ENCODE data around the gene FEM1B.
A peak's percentile ranks its signal among the peaks of the same experiment; 100 is the strongest.

FEM1B gene

GRCh38 chr15:68336516-68336915, 59.0 kb downstream of the FEM1B start:
- H3K4me3 ChIP-seq = no peak overlapping the region
- no peak for TF ChIP-seq Cebpa-rat (IDR thresholded peaks at IDR 0.05)
- peak overlapping the region in 3 of 11 experiments; percentile 15 to 95 (median 41); a peak in 1 of 22 replicates for H3K4me2 ChIP-seq
- no peak overlapping the region for H3K9ac ChIP-seq
- H3K9me3 ChIP-seq (replicated peaks in 1 of 11) = no peaks in the 10 kb centered on the region
- H3K4me1 ChIP-seq = peaks cover 52 to 79% (median 59%) of the 10 kb centered on the region in 10 experiments
- 0 out of 22 replicates have a peak, but pooled peaks cover 0 to 8% (median 0%) of the 10 kb centered on the region in 11 experiments for H4K20me1 ChIP-seq
- H3K27me3 ChIP-seq = no peaks in the 10 kb centered on the region; a peak in 1 of 22 replicates
- H3K27ac ChIP-seq = no peak overlapping the region
- H3K36me3 ChIP-seq = no peaks in the 10 kb centered on the region

GRCh38 chr15:68337826-68338225, 60.3 kb downstream of the FEM1B start:
- Histone ChIP-seq H3K36me3 (no peaks in the 10 kb centered on the region), H3K4me3 (no peak overlapping the region), H3K9me3 (replicated peaks in 1 of 11) (no peaks in the 10 kb centered on the region), H3K4me1 (peaks cover 65 to 80% (median 71%) of the 10 kb centered on the region in 10 experiments), H3K9ac (no peak overlapping the region), H3K27ac (no peak overlapping the region), H3K4me2 (peak overlapping the region; percentile 15 to 56 (median 39); a peak in 21 of 22 replicates), H3K27me3 (no peaks in the 10 kb centered on the region; a peak in 1 of 22 replicates), H4K20me1 (0 out of 22 replicates have a peak, but pooled peaks cover 0 to 8% (median 0%) of the 10 kb centered on the region in 11 experiments)
- no peak for TF ChIP-seq Cebpa-rat (IDR thresholded peaks at IDR 0.05)

- 0 out of 22 replicates have a peak, but pooled peaks cover 0 to 1% (median 0%) of the 10 kb centered on the region in 11 experiments for H4K20me1 ChIP-seq
- peaks cover 0 to 12% (median 0%) of the 10 kb centered on the region in 11 experiments; a peak in 3 of 22 replicates for H3K27me3 ChIP-seq
- no peak overlapping the region for H3K27ac ChIP-seq
- no peaks in the 10 kb centered on the region for H3K9me3 ChIP-seq (replicated peaks in 1 of 11)
- H3K4me1 ChIP-seq = peaks cover 67 to 80% (median 73%) of the 10 kb centered on the region in 10 experiments
- no peak for TF ChIP-seq Cebpa-rat (IDR thresholded peaks at IDR 0.05)
- H3K4me2 ChIP-seq = 0 out of 22 replicates have a peak overlapping the region, but pooled peaks of 1 of the 11 experiments have one; percentile 2
- no peak overlapping the region for H3K4me3 ChIP-seq
- H3K9ac ChIP-seq = no peak overlapping the region
- H3K36me3 ChIP-seq = no peaks in the 10 kb centered on the region
These were observed 61.9 kb downstream of the FEM1B start for GRCh38 chr15:68339481-68339880.

- Histone ChIP-seq H3K9me3 (replicated peaks in 1 of 11) (no peaks in the 10 kb centered on the region), H3K4me2 (peak overlapping the region; percentile 61 to 88 (median 80)), H3K27ac (peak overlapping the region in 8 of 11 experiments; percentile 8 to 69 (median 58); a peak in 14 of 22 replicates), H4K20me1 (no peaks in the 10 kb centered on the region), H3K36me3 (no peaks in the 10 kb centered on the region), H3K4me3 (no peak overlapping the region), H3K9ac (peak overlapping the region in 4 of 11 experiments; percentile 19 to 39 (median 29); a peak in 4 of 22 replicates), H3K4me1 (peaks cover 64 to 80% (median 75%) of the 10 kb centered on the region in 10 experiments), H3K27me3 (peaks cover 0 to 22% (median 0%) of the 10 kb centered on the region in 11 experiments; a peak in 3 of 22 replicates)
- no peak for TF ChIP-seq Cebpa-rat (IDR thresholded peaks at IDR 0.05)
These were observed 63.5 kb downstream of the FEM1B start for GRCh38 chr15:68340726-68341671.

- Histone ChIP-seq H3K9ac (peak overlapping the region in 6 of 11 experiments; percentile 19 to 42 (median 29); a peak in 8 of 22 replicates), H3K4me2 (peak overlapping the region; percentile 61 to 88 (median 80)), H3K27ac (peak overlapping the region in 10 of 11 experiments; percentile 22 to 69 (median 56); a peak in 17 of 22 replicates), H4K20me1 (no peaks in the 10 kb centered on the region), H3K36me3 (no peaks in the 10 kb centered on the region), H3K4me3 (no peak overlapping the region), H3K4me1 (peaks cover 56 to 87% (median 82%) of the 10 kb centered on the region in 10 experiments), H3K27me3 (peaks cover 0 to 22% (median 0%) of the 10 kb centered on the region in 11 experiments; a peak in 3 of 22 replicates), H3K9me3 (replicated peaks in 1 of 11) (no peaks in the 10 kb centered on the region)
- TF ChIP-seq Cebpa-rat (IDR thresholded peaks at IDR 0.05) = peak in 6 of 11 experiments; percentile 34 to 70 (median 53); a peak in 10 of 22 replicates
These were observed 64.5 kb downstream of the FEM1B start for GRCh38 chr15:68341760-68342725.

- no peaks in the 10 kb centered on the region for H4K20me1 ChIP-seq
- peak overlapping the region; percentile 61 to 88 (median 80) for H3K4me2 ChIP-seq
- H3K27me3 ChIP-seq = peaks cover 0 to 22% (median 0%) of the 10 kb centered on the region in 11 experiments; a peak in 2 of 22 replicates
- no peak for TF ChIP-seq Cebpa-rat (IDR thresholded peaks at IDR 0.05)
- H3K9me3 ChIP-seq (replicated peaks in 1 of 11) = no peaks in the 10 kb centered on the region
- peak overlapping the region in 1 of 11 experiments; percentile 3; a peak in 1 of 22 replicates for H3K9ac ChIP-seq
- H3K27ac ChIP-seq = peak overlapping the region in 4 of 11 experiments; percentile 33 to 69 (median 38); a peak in 7 of 22 replicates
- peaks cover 62 to 88% (median 84%) of the 10 kb centered on the region in 10 experiments for H3K4me1 ChIP-seq
- no peaks in the 10 kb centered on the region for H3K36me3 ChIP-seq
- no peak overlapping the region for H3K4me3 ChIP-seq
These were observed 66.2 kb downstream of the FEM1B start for GRCh38 chr15:68343579-68344225.

- Histone ChIP-seq H3K9ac (no peak overlapping the region; a peak in 1 of 22 replicates), H3K27me3 (peaks cover 0 to 22% (median 0%) of the 10 kb centered on the region in 11 experiments; a peak in 2 of 22 replicates), H3K4me1 (peaks cover 71 to 97% (median 93%) of the 10 kb centered on the region in 10 experiments), H4K20me1 (no peaks in the 10 kb centered on the region), H3K4me3 (no peak overlapping the region), H3K27ac (peak overlapping the region in 1 of 11 experiments; percentile 24; a peak in 1 of 22 replicates), H3K4me2 (peak overlapping the region; percentile 61 to 88 (median 80)), H3K9me3 (replicated peaks in 1 of 11) (no peaks in the 10 kb centered on the region), H3K36me3 (no peaks in the 10 kb centered on the region)
- TF ChIP-seq Cebpa-rat (IDR thresholded peaks at IDR 0.05) = no peak
These were observed 67.1 kb downstream of the FEM1B start for GRCh38 chr15:68344600-68344999.

Data from BLaER1 treated with 17β-estradiol and CSF1 and Interleukin-3, amounts not matched to agents 10 nM and 100 nM (cell line).